ENCODE measurements around the gene SNAI3.

Gene SNAI3

GRCh38 chr16:88665570-88665969 lies 20.7 kb downstream of the SNAI3 start:
- DNase-seq (ENCODE audit: low read depth) = no peak

- DNase-seq (ENCODE audit: low read depth) = no peak
These were observed 21.2 kb downstream of the SNAI3 start for GRCh38 chr16:88665148-88665547.

DNA sequence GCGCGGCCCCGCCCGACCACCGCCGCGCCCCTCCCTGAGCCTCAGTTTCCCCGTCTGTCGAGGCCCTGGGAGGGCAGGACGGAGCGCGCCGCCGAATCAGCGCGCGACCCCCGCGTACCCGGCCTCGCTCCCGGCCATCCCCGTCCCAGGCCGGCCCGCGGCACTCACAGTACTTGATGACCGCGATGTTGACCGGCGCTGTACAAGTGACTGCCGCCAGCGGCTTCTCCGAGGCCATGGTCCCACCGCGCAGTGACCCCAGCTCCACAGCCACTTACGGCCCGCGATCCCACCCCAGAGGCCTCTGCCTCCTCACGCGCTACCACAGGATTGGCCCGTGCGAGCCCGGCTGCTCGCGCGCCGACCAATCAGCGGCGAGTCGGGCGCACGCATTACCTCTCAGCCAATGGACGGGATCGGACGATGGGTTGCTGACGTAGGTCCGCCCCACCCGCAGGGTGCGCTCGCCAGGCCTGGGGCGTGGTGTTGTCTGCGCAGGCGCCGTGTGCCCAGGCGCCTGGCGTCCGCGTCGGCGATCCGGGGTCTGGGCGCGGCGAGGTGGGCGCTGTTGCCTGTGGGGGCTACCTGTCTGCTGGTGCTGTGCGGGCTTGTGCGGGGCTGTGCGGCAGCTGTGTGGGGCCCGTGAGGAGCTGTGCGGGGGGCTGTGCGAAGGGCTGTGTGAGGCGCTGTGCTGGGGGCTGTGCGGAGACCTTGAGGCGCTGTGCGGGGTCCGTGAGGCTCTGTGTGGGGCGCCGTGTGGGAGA lies 23.3 kb downstream of the SNAI3 start, which contains the start of gene MVD:
Gene MVD, minus strand, starts transcription at position 249 of the 764 bp plus-strand sequence. Its CDS starts 11 bp downstream, at position 238.
- peak; percentile 74 for DNase-seq (ENCODE audit: low read depth)

DNA sequence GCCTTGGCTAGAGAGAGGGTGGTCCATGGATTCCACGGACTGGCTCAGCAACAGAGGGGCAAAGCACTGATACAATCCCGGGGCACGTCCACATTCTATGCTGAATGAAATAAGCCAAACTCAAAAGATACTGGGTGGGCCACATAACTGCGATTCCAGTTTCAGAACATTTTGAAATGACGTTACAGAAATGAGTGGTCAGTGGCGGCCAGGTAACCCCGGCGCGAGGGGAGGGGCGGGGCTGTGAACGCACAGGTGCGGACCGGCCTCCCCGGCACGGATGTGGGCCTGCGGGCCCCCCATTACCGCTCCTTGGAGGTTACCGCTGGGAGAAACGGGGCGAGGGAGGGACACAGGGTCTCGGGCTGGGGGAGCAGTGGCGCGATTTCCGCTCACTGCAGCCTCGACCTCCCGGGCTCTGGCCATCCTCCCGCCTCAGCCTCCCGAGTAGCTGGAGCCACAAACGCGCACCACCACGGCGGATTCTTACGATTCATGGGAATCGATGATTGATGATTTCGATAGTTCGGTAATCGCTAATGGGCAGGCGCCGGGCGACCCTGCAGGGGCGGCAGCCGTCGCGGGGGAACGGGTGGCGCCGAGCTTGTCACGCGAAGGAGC lies 24.0 kb downstream of the SNAI3 start:
- no peak for DNase-seq (ENCODE audit: low read depth)

- no peak for DNase-seq (ENCODE audit: low read depth)
These were observed 24.8 kb downstream of the SNAI3 start for GRCh38 chr16:88661468-88661867.

GRCh38 chr16:88659160-88659559 lies 27.1 kb downstream of the SNAI3 start:
- DNase-seq (ENCODE audit: low read depth) = no peak

DNA sequence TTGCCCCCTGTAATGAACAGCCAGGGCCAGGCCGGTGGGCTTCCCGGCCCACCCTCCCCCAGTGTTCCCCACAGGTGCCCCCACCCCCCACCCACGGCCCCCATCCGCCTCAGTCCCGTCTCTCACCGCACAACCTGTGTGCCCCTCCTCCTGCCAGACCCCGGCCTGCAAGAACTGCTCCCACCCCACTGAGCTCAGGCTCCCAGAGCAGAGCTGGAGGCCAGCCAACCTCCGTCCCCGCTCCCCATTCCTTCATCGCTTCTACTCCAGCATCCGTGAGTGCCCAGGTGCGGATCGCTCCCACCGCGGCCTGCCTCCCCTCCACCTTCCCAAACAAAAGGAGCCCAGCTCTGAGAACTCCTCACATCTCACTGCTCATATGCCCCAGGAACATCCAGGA lies 27.6 kb downstream of the SNAI3 start:
- no peak for DNase-seq (ENCODE audit: low read depth)

- no peak for DNase-seq (ENCODE audit: low read depth)
These were observed 28.9 kb downstream of the SNAI3 start for GRCh38 chr16:88657371-88657770.

- DNase-seq (ENCODE audit: low read depth) = no peak
These were observed 29.9 kb downstream of the SNAI3 start for GRCh38 chr16:88656291-88656980.

DNA sequence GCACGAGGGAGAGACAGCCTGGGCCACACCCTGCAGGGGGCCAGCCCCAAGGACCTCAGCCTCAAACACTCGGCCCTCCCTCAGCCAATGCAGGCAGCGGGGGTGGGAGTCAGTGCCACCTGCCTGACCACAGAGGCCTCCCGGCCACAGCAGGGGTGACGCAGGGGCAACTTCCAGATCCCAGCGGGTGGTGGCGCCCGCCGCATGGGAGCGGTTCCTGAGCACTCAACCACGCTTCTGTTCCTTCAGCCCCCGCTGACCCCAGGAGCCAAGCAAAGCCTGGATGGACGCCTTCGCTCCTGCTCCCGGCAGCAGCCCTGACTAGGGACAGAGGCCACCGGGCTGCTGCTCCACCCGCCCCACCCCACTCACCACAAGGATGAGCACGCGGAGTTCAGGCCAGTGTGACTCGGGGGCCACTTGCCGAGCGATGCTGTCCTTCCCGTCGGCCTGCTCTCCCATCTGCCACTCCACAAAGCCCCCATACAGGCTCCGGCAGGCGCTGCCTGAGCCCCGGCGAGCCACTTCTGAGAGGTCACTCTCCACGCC lies 30.5 kb downstream of the SNAI3 start:
- no peak for DNase-seq (ENCODE audit: low read depth)

GRCh38 chr16:88655053-88655732 lies 31.1 kb downstream of the SNAI3 start:
- DNase-seq (ENCODE audit: low read depth) = no peak

GRCh38 chr16:88654363-88655052 lies 31.8 kb downstream of the SNAI3 start:
- no peak for DNase-seq (ENCODE audit: low read depth)

- no peak for DNase-seq (ENCODE audit: low read depth)
These were observed 32.5 kb downstream of the SNAI3 start for GRCh38 chr16:88653596-88654362.

DNA sequence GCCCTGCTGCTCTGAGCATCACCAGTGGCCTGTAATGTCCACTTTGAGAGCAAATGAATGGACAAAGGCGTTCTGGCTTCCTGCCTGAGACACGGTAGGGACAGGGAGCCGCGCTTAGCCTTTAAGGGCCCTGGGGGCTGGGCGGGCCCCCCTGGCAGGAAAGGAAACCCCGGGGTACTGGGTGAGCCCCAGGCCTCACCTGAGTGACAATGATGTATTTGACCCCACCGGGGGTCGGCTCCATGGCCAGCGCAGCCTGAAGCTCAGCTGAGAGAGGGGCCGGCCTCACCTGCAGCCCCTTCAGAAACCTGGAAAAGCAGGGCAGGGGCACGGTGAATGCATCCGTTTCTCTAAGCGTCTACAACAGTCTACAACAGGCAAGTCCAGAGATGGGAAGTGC lies 33.2 kb downstream of the SNAI3 start:
- no peak for DNase-seq (ENCODE audit: low read depth)

DNA sequence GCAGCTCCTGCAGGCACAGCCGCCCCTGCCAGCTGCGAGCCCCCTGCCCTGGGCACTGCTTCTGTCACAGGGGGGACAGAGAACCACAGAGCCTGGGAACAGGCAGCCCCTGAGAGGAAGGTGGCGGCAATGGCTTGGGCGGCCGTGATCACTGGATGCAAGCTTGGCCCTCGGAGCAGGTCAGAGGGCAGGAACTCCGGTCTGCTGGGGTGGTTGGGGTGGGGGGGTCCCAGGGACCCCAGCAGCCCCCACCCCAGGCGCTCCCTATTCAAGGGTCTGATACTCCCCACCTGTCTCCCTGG lies 33.6 kb downstream of the SNAI3 start:
- DNase-seq (ENCODE audit: low read depth) = no peak

GRCh38 chr16:88651989-88652761 lies 34.1 kb downstream of the SNAI3 start:
- DNase-seq (ENCODE audit: low read depth) = no peak

- no peak for DNase-seq (ENCODE audit: low read depth)
These were observed 34.9 kb downstream of the SNAI3 start for GRCh38 chr16:88651276-88651988.

DNA sequence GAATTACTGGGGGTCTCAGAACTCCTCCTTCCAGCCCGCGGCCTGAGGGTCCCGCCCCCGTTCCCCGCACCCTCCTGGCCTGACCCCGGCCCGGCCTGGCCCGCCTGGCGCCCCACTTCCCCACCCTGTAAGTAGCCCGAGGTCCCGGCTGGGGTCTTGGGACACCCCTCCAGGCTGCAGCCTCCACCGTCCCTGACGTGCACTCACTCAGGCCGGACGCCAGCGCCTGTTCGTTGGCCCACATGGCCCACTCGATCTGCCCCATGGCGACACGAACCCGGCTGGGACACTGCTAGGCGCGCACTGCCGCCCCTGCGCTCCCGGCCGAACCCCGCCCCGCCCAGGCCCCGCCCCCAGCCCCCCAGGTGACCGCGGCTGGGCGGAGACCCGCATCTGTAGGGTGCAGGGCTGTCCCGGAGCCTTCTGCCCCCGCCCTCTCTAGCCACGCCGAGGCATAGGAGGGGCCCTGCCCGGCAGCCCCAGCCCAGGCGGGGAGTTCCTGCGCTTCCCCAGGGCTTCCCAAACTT lies 35.5 kb downstream of the SNAI3 start, which contains the start of gene CYBA:
Gene CYBA, minus strand, starts transcription at position 305 of the 527 bp plus-strand sequence. Its CDS starts 40 bp downstream, at position 265.
- no peak for DNase-seq (ENCODE audit: low read depth)
